GM19397 (cell line): ENCODE data around the gene RGS3.
"Not testable (repeated sequence)": the region's sequence is repeated elsewhere in the genome, so short reads cannot be mapped to it uniquely, and the experiment has no call there.

Experiments used
- ATAC-seq: cut with Tn5 transposase; IDR thresholded peaks from one replicate; pipeline ENCODE4 v1.9.1; 2021; ENCODE audit warnings: mild to moderate bottlenecking, moderate library complexity; ENCODE audit not compliant: unreplicated experiment

The RGS3 gene

DNA sequence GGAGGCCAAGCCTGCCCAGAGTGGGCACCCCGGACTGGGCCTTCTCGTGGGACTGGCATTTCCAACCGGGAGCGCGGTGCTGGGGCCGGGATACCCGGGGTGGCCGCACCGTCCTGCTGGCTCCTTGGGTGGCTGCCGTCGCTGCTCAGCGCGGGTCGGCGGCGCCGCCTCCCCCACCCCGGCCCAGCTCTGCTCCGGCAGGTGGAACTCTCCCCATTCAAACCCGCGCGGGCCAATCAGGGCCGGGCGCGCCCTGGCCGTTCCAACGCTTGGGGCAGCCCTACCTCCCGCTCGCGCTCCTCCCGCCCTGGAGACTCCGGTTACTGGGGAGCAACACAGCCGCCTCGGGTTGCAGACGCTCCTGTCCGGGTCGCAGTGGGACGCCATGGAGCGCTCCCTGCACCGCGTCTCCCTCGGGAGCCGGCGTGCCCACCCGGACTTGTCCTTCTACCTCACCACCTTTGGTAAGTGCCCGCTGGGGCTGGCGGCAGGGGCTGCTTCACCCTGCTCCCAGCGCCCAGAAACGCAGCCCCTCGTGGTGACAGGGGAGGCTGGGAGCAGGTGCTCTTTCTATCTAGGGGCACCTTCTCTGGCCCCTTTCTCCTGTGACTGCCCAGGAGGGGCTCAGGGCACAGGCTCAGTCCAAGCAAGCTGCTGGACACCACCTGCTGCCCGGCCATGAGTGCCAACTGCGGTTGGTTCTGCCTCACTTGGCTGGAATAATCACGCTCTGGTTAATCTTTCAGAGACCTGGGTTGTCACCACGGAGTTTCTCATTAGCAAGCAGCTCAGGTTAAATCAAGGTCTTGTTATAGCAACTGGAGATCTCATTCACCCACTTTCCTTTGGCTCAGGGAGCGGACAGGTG lies at the start of gene RGS3:
Gene RGS3, plus strand, starts transcription at position 310 of the 868 bp plus-strand sequence. Its CDS starts 76 bp downstream, at position 386.
- ATAC-seq = no peak

DNA sequence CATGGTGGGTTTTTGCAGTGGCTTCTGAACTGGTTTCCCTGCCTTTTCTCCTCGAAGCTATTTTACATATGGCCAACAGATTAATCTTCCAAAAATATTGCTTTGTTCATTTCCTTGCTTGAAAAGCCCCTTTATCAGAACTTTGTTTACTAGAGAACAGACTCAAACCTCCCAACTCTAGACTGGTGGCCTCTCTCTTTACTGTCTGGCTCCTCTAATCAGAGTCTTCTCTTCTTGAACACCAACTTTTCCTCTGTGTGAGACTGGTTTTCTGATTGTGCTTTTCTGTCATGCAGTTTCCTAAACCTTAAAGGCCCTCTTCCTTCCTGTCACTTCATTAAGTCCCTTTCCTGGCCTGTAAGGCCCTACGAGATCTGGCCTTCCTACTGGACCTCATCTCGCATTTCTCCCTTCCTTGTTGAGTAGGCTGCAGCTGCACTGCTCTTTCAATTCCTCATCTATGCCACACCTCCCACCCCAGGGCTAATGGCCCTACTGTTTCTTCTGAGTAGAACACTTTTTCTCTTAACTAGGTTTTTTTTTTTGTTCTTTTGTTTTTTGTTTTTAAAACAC lies 47.3 kb upstream of the RGS3 start:
- ATAC-seq = peak; percentile 91

DNA sequence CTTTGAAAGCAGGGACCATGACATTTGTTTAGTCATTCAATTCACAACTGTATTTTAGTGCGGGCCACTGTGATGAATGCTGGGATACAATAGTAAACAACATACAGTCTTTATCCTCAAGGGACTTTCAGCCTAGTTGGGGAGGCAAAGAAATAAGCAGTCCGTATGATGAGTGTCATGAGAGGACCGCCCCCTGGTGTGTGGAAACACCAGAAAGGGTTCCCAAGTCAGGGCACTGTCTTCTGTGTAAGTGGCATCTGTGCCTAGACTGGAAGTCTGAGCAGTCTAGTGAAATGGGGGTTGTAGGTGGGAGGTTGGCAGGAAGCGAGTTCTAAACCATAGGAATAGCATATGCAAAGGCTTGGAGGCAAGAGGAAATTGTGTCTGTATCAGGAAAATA lies 46.2 kb upstream of the RGS3 start:
- ATAC-seq = no peak

DNA sequence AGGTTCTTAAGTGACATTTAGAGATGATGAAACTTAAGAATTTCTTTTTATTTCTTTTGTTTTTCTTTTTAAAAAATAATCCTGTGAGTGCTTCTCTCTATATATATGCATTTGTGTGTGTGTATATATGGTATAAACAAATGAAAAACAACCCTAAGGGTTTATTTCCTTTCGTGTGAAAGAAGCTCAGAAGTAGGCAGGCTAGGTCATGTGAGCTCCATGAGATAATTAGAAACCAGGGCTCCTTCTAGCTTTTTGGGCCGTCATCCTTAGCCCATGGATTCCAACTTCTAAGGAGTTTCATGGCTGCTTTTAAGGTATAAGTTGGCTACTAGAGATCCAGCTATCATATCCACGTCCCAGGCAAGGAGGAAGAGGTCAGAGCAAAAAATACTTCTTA lies 41.8 kb upstream of the RGS3 start:
- ATAC-seq = no peak

DNA sequence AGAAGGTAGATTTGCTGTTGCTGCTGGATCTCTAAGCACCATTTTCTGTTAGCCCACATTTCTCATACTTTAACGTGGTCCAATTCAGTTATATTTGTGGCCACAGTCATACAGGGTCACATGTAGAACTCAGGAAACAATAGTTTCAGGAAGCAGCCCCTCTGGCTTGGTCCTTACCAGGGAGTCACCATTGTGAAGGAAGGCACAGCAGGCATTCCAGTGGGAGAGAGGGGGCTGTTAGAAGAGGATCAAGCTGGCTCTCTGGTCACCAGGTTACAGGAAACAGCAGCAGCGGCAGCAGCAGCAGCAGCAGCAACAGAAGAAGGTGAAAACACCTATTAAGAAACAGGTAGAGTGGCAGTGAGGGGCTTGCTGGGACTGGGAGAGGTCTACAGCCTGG lies 38.5 kb upstream of the RGS3 start:
- ATAC-seq = no peak

DNA sequence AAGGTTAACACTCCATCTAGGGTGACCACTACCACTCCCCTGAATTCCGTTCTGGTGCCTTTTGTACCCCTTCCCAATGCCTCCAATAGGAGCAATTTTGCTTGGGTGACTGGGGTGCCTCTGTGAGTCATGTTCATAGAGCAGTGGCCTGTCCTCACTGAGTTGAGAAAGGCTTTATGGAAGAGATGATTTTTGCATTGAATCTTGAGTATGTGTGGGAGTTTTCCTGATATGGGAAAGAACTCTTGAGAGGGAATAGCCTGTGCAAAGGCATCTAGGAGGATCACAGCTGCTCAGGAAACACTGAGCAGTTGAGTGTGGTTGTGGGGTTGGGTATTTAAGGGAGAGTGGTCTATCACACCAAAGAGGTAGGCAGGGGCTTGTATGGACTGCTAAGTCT lies 36.8 kb upstream of the RGS3 start:
- ATAC-seq = no peak

DNA sequence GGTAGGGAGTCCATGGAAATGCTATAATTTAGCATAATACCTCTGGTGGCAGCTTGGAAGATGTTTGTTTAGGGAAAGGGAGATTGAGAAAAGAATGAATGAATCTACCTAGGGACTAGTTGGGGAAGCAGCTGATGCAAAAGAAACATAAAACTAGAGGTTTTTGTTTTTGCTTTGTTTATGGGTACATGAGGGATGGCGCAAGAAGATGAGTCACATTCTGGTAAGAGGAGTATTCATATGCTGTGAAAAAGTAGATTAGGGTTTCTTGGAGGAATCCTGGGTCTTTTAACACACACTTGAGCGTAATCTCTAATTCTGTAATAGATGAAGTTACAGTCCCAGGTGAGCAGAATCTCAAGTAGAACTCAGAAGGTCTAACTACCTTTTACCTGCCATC lies 35.9 kb upstream of the RGS3 start:
- ATAC-seq = no peak

DNA sequence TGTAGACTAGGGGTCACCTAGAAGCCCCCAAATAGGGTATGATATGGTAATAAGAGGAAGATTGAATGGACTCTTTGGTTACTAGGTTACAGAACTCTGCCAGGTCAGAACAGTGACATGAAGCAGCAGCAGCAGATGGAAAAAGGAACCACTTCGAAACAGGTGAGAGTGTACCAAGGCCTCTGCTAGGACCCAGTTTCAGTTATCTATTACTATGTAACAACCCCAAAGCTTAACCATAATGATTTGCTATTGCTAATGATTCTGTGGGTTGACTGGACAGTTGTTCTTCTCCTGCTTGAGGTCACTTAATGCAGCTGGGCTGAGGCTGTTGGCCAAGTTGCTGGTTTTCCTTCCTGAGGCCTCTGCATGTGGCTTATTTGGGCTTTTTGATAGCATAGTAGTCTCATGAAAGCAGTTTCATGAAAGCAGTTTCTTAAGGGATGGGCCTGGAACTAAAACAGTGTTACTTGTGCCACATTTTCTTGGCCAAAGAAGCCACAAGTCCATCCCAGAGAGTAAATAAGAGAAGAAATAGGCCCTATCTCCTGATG lies 35.4 kb upstream of the RGS3 start:
- no peak for ATAC-seq

DNA sequence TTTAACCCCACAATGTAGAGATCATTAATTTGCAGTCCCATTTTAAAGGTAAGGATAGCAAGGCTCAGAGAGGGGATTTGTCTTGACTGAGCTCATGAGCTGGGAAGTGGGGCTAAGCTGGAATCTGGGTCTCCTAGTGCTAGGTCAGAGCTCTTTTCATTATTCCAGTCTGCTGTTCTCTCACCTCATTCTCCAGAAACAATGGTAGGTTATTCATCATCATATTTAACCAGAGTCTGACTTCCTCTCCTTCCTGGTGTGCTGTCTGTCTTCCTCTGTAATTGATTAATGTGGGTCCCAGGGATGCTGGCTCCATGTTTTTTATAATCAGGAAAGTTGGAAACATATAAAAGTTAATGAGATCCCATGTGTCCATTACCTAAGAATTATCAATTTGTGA lies 32.3 kb upstream of the RGS3 start:
- ATAC-seq = no peak

DNA sequence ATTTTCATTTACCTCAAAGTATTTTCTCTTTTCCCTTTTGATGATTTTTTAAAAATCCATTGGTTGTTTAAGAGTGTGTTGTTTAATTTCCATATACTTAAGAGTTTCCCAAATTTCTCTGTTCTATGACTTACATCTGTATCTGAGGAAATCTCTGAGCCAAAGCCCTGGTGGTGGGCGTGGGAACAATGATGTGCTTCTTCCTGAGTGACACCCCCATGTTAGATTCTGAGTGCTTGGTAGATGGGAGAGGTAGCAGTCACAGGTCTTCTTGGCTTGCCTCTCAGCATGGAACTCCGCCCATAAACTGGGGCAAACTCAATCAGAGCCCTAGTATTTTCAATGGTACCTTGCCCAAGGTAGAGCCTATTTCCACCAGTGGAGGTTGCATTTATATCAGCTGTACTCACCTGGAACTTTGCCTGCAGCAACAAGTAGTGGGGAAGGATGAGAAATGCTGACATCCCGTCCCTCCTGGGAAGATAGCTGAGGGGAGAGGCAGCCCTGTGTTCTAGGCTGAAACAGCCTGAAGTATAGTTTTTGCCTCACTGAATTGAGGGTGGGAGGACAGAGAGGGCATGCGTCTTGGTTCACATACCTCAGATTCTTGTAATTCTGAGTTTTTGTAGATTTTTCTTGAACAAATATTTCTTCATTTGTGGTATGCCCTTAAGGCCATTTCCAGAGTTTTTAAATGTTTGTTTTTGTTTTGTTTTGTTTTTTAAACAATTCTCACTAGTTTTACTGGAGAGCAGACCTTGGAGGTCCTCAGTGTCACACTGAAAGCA lies 26.6 kb upstream of the RGS3 start:
- ATAC-seq = no peak

DNA sequence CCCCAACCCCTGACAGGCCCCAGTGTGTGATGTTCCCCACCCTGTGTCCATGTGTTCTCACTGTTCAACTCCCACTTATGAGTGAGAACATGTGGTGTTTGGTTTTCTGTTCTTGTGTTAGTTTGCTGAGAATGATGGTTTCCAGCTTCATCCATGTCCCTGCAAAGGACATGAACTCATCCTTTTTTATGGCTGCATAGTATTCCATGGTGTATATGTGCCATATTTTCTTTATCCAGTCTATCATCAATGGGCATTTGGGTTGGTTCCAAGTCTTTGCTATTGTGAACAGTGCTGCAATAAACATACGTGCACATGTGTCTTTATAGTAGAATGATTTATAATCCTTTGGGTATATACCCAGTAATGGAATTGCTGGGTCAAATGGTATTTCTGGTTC lies 25.8 kb upstream of the RGS3 start:
- ATAC-seq = not testable (repeated sequence)

DNA sequence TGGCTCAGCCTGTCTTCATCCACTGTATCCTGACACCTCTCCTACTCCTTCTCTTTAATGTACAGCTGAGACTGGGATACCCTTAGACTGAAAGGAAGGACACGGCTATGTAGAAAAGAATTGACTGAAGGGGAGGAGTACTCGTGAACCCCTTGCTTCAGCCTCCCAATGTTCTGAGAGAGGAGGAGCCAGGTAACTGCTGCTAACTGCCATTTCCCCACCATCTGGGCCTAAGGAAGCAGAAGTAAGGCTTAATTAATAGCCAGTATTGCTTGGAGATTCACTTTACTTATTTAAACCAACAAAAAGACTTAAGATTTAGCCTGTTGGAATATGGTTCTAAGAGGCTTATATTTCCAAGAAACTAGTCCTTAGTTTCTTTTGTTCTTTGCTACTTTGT lies 18.8 kb upstream of the RGS3 start:
- ATAC-seq = no peak

DNA sequence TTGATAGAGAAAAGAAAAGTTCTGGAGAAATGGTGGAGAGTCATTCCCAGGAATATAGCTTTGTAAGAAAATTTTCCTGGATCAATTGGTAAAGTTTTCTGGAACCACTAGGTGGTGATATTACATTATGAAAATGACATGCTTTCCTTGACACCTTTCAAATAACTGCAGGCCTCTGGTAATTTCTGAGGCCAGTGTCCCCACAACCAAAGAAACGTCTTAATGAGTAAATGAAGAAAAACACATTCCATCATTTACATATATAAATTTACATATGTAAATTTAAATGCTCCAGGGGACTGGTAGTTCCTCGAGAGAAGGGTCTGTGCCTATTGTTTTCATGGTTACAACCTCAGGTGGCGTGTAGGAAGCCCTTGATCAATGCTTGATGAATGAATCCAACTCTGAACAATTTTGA lies 17.2 kb upstream of the RGS3 start:
- ATAC-seq = no peak

DNA sequence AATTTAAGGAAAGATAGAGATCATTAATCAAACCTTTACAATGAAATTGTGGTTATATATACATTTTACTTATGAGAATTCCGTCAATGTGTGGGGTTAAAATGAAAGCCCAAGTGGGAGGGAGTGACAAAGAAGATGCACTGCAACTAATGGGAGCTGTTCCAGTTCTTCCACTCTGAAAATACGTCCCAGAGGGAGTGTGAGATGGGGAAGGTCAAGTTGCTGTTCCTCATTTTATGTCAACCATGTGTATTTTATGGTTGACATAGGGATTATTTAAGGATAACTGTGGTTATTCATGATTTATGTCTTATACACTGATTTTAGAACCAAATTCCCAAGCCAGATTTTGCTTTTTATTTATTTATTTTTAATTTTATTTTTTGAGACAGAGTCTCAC lies 14.2 kb upstream of the RGS3 start:
- no peak for ATAC-seq

DNA sequence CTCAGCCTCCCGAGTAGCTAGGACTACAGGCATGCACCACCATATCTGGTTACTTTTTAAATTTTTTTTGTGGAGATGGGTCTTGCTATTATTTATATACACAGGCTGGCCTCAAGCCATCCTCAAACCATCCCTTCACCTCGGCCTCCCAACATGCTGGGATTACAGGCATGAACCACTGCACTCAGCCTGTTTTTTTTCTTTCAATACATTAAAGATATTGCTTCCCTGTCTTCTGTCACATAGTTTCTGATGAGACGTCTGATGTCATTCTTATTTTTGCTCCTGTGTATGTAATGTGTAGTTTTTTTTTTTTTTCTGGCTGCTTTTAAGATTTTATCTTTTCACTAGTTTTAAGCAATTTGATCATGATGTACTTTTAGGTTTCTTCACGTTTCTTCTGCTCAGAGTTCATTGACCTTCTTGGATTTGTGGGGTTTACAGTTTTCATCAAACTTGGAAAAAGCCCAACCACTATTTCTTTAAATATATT lies 11.4 kb upstream of the RGS3 start:
- ATAC-seq = no peak

DNA sequence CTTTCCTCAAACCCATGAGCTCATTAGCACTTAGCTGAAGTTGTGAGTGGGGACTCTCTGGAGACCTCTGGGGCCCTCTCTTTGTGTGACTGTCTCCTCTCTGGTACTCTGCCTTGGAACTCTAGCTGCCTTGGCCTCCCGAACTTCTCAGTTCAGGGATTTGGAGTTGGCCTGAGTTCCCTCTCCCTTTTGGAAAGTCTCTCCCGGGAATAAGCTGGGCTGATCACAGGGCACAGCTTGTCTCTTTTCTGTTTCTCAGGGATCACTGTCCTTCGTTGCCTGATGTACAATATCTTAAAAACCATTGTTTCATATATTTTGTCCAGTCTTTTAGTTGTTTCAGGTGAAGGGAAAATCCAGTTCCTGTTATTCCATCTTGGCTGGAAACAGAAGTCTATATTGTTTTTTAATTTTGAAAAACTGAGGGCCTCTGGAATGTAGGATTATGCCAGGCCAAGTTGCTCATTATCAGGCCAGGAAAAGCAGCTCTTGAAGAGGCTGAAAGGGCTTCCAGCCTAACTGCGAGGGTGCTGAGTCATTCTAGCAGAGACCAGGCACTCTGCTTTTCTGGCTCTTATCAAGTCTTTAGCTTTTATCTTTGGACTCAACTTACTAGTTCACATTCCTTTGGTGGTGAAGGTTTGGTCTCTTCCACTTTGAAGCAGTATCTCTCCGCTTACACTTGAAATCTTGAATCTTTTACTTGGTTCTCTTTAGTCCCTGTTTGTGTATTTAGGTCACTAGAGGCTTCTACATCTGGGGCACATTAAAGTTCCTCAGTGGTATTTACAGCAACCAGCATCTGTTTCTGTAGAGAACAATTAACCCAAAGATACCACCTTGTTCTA lies 8.4 kb upstream of the RGS3 start:
- ATAC-seq = no peak

DNA sequence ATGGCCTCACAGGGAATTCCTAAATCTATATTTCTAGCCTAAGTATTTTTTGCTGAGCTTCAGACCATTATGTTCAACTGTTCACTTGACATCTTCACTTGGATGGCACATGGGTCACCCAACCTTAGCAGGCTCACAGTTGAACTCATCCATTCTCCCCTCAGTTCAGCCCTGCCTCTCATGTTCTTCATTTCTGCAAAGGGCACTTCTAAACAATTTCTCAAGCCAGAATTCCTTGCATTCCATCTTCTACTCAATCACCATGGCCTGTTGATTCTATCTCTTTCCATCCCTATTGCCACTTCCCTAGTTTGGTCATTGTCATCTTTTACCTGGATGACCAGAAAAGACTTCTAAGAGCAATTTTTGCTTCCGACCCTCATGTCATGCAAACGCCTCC lies 7.3 kb upstream of the RGS3 start:
- ATAC-seq = no peak

DNA sequence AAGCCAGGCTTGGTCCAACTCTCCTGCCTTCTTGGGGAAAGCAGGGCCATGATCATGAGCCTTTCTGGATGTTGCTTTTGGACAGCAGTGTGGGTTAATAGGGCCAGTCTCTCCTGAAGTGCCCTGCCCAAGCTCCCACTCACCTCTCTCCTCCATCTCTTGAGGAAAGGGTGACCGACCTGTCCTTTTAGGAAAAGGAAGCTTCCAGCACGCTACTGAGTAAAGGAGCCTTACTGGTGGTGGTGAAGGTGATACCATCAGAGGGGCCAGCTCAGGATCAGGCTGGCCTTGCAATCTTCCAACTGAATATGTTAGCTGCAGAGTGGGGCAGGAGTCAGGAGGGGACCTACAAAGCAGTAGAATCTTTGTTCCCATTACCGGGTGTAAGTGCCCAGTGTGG lies 2.2 kb upstream of the RGS3 start:
- ATAC-seq = no peak

DNA sequence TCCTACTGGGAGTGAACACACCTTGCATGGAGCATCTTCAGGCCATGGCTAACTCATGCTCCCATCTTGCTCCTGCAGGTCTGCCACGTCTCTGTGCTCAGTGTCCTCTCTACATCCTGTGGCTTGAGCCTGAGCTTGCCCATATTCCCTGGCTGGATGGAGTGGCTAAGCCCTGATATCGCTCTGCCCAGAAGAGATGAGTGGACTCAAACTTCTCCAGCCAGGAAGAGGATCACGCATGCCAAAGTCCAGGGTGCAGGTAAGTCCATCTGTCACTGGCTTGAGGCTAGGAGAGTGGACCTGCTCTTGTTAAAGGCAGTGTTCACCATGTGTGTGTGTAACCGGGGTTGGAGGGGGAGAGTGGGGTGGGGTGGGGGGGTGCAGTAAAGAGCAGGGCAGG lies 1.6 kb upstream of the RGS3 start:
- no peak for ATAC-seq

DNA sequence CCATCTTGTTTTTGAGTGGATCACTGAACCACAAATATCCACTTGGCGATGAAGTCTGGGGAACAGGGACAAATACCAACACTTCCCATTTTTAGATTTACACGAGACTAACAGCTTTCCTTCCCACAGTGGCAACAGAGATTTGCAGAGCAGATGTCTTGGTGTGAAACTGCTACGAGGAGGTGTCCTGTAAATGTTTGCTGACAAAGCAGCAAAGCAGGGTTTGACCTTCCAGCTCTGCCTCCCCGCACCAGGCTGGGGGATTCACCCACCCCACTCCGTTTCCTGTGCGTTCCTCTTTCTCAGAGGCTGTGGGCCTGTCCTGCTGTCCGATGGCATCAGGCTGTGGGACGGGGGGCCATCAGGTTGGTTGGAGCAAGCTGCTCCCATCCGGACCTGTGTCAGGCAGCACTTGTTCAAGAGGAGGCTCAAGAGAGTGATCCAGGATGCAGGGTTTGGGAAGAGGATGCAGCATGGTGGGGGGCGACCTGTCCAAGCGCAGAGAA lies 693 bp upstream of the RGS3 start:
- no peak for ATAC-seq
